CD4-positive, alpha-beta T cell treated with Interleukin-1 beta for 1 hour (primary cell): Measurements from ENCODE around the gene MAEA.

Experiments used
- DNase-seq, 2 donors: peaks; one replicate each; pipeline ENCODE4 v3.0.0-alpha.2; 2020 to 2022

MAEA gene

DNA sequence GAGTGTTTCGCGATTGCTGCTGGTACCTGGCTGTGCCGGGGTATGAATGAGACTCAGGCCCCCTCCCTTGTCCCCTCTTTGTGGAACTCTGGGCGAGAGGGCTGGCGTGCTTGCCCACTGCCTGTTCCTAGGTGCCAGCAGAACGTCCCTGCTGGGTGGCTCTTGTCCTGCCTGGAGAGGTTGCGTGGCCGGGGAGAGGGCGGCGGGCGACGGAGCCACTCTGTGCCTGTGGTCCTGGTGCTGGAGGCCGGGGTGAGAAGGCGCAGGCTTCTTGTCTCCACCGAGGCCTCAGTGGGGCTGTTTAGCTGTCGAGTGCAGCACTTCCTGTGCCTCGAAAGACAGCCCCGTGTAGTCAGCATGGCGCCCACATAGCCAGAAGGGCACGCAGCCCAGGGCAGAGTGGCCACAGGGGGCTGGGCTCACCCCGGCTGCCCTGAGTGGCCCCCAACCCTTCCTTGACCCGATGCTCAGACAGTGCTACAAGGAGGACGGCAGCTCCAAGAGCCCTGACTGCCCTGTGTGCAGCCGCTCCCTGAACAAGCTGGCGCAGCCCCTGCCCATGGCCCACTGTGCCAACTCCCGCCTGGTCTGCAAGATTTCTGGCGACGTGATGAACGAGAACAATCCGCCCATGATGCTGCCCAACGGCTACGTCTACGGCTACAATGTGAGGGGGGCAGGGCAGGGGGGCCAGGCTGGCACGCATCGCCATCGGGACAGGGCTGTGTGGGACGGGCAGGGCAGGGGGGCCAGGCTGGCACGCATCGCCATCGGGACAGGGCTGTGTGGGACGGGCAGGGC lies 48.5 kb downstream of the MAEA start:
- no peak for DNase-seq

DNA sequence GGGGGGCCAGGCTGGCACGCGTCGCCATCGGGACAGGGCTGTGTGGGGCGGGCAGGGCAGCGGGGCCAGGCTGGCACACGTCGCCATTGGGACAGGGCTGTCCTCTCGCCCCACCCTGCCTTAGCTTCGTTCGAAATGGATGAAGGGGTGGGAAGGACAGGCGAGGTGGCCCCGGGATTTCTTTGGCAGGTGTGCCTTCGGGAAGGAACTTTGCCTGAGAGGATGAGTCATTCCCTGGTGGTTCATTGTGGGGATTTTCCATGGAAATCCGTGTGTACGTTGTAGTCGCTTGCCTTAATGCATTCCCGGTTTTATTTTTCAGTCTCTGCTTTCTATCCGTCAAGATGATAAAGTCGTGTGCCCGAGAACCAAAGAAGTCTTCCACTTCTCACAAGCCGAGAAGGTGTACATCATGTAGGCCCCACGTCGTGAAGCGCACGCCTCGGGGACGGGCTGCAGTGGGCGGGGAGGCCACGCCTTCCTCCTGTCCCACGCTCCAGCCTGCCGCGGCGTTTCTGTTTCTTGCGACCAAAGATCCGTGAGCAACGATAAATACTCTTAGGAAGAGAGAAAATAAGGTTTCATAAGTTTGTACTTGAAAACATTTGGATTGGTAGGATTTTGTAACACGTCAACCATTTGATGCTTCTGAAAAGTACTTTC lies 49.2 kb downstream of the MAEA start:
- no peak for DNase-seq

DNA sequence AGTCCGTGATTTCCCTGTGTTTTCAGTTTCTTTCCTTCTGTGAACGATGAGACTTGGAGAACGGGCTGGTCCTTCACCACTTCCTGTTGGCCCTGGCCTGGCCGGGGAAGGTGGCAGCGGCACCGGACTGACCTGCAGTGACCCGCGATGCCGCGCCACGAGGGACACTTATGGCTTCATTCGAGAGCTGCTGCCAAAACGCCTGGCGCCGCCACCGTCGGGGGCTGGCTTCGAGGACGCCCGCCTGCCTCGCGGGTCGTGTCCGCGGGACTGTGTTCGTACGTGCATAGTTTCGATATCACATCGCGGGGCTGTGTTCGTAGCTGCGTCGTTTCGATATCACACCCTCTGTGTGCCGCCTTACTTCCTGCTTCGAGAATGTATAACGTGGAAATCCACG lies 49.8 kb downstream of the MAEA start:
- no peak for DNase-seq

DNA sequence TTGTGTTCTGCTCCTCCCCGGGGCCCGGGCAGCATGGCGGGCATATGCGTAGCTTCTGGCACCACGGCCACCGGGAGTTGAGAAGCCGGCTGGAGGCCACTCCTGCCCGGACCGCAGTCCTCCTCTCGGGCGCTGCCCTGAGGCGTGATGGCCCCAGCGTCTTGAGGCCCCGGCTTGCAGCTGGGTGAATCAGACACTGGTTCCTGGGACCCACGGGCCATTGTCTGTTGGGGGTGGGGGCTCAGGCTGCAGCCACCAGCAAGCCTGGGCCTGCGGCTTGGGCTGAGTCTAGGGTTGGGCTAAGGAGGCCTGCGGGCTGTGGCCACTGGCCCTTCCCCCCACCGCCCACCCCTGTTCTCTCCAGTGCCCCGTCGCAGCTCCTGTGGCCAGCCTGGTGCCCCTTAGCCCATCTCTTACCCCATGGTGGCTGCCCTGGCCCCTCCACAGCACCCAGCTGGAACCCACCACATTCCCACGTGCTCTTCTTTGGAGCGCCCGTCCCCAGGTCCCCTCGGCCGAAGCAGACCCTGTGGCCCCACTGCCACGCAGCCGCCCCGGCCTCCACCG lies 50.6 kb downstream of the MAEA start:
- DNase-seq: no peak

DNA sequence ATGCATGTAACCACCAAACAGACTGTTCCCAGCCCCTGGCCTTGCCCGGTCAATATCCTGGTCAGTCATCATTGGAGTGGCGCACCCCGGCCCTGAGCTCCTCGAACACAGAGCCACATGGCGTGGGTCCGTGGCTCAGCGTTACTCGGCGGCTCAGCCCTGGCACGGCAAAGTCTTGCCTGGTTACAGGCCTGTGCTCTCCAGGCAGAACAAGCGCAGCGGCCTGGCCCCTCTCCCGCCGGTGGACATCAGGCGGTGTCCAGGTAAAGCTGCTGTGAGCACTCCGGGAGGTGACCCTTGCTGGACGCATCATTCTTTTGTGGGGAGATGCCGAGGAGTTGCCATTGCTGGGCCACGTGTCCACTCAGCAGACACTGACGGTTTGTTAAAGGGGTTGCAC lies 51.2 kb downstream of the MAEA start:
- DNase-seq: no peak

DNA sequence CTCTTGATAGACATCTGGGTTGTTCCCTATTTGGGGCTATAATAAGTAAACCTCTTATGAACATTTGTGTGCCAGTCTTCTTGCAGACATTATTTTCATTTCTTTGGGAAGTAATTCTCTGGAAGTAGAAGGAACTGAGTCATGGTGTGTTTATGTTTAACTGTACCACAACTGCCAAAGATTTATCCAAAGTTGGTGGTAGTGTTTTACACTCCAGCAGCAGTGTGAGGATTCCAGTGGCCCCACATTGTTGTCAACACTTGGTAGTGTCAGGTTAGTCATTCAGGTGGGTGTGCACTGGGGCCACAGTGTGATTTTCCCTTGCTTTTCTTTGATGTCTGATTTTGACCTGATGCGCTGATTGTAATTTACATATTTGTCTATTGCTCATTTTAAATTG lies 52.3 kb downstream of the MAEA start:
- DNase-seq: no peak

DNA sequence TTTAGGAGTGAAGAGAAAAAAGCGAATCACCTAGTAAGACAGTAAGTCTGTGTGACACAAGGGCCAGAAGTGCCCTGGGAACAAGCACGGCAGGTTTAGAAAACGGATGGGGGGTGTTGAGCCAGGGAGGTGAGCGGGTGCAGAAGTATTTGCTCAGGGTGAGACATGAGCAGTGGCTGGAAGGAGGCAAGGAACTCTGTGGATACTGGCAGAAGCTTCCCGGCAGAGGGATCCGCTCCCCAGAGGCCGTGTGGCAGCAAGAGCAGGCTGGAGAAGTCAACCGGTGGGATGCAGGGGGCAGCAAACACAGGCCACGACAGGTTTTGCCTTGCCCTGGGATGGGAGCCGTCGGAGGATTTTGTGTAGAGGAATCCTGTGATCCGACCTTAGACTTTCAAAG lies 55.0 kb downstream of the MAEA start:
- no peak for DNase-seq

DNA sequence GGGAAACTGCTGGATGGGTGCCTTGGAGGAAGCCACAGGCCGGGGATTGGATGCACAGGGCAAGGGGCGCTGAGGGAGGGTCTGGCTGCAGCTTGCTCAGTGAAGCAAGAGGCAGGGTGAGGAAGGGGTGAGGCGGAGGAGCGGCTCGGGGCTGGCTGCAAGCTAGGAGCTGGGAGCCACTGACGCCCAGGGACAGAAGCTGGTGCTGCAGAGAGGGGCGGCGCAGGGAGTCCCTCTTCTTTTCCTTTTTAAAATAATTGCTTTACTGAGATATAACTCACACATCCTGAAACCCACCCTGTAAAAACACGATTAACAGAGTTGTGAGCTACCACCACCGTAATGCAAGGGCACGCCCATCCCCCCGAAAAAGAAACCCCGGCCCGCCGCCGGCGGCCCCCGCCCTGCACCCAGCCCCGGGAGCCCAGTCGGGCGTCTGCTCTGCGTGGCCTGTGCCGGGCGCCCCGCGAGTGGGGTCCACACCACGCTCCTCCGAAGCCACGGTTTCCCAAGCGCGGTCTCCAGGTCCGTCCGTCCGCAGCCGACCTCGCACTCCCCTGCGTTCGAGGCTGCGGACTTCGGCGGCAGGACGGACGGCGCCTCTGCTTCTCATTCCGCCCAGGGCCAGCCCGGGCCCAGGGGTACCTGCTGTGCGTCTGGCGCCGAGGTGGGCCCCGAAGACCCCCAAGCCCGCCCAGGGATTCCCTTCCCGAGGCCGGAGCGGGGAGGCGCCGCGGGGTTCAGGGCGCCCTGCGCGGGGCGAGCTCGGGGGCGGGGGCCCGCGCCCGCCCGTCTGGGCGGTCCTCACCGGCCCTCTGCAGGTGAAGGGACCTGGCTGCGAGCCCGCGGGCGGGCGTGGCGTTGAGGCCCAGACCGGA lies 56.5 kb downstream of the MAEA start:
- peak; percentile 58 to 66 for DNase-seq

DNA sequence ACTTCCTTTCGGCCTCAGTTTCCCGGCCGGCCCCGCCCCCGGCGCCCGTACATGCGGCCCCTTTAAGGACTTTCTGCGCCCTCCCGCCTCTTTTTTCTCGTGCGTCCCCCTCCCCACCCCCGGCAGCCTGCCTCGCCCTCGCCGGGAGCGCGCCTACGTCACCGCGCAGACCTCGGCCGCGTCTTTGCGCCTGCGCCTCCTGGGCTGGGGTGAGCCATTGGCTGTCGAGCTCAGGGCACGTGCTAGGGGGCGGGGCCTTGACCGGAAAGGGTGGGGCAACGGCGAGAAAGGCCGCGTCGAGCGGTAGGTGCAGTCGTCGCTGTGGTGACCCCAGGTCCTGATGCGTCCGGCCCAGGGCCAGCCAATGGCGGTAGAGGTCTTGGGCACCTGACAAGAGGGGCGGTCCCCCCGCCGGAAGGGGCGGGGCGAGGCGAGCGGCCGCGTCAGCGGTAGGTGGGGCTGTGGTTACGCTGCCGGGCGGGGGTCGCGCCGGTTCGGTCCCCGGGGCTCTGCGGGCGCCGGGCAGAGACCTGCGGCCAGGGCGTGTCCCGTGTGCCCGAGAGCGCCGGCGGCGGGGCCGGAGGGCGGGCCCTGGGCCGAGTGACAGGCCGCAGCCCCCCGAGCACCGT lies 57.2 kb downstream of the MAEA start, which contains the start of gene UVSSA:
Gene UVSSA (plus strand): TSS at position 428 of the 629 bp plus-strand sequence. CDS start 884 bp downstream, outside the sequence.
- DNase-seq: peak; percentile 100

DNA sequence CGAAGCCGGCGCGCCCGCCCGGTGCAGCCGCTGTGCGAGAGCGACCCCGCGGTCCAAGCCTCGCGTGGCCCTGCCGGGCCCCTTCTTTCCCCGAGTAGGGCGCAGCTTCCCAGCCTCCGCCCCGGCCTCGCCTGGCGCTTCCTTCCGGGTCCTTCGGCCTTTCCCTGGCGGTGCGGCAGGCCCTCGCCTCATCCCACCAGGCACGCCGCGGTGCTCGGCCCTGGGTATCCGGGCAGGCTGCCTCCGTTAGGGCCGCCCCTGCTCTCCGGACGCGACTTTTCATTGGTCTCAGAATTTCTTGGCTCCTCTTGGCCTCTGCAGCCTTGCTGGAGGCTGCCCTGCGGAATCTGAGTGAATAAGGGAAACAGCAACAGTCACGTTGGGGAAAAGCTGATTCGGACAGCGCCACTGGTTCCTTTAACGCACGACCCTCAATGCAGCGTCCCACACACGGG lies 57.7 kb downstream of the MAEA start:
- peak; percentile 55 to 59 for DNase-seq

DNA sequence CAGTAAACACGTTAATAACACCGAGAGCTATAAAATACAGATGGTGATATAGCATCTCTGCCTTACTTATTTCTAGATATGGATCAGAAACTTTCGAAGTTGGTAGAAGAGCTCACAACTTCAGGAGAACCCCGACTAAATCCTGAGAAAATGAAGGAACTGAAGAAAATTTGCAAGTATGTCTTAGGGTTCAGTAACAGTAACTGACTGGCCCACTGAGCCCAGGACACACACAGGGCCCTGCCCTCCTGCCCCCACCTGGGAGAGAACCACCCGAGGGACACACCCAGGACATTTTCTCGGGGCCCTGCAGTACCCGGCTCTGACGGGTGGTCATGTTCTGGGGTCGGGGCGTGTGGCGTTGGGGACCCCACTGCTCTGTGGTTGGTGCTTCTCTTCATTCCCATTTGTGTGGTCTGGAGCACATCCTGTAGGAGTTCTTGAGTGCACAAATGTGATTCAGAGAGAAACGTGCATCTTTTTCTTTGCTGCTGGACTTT lies 58.4 kb downstream of the MAEA start:
- DNase-seq: no peak

DNA sequence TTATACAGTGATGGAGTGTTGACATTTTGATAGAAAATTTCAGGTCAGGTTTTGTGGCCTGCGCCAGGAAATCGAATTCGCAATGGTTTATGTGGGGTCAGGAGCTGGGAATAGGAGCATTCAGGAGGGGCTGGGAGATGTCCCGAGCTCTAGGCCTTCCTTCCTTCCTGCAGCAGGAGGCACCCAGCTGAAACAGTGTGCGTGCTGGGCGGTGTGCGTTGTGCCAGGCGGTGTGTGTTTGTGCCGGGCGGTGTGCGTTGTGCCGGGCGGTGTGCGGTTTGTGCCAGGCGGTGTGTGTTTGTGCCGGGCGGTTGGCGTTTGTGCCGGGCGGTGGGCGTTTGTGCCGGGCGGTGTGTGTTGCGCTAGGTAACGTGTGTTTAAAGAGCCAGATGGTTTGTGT lies 59.1 kb downstream of the MAEA start:
- no peak for DNase-seq

DNA sequence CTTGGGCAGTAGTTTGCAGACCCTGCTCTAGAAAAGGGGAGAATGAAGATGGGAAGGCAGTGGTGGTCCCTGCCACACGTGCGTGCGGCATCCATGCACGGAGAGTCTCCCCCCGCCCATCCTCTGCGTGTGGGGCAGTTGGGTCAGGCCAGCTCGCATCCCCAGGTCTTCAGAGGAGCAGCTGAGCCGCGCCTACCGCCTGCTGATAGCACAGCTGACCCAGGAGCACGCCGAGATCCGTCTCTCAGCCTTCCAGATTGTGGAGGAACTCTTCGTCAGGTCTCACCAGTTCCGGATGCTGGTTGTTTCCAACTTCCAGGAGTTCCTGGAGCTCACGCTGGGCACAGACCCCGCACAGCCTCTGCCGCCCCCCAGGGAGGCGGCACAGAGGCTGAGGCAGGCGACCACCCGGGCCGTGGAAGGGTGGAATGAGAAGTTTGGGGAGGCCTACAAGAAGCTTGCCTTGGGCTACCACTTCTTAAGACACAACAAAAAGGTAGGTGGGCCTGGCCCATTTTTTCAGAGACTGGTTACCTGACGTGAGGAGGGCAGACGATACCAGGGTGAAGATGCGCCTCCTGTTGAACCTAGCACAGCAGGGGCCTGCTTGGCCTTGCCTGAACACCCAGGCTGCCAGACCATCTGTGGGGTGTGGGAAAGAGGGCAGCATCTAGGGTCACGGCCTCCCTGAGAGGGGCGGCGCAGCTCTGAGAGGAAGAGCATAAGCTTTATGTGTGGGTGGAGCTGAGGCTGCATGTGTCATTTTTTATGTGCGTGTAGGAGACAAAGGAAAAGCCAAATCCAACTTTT lies 59.9 kb downstream of the MAEA start:
- DNase-seq: no peak

DNA sequence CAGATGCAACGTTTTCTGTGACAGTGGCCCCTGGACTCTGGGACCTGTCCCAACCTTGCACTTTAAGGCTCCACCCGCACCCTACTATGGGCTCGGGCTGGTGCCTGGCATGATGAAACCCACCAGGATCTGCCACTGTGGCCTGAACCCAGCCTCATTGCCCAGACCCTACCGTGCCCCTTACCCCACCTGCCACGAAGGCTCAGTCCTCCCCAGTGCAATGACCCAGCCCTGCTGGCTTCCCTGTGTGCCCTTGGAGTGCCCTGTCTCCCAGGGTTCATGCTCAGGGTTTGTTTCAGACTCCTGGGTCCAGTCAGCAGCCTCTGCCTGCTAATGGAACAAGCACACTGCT lies 60.5 kb downstream of the MAEA start:
- DNase-seq: no peak

DNA sequence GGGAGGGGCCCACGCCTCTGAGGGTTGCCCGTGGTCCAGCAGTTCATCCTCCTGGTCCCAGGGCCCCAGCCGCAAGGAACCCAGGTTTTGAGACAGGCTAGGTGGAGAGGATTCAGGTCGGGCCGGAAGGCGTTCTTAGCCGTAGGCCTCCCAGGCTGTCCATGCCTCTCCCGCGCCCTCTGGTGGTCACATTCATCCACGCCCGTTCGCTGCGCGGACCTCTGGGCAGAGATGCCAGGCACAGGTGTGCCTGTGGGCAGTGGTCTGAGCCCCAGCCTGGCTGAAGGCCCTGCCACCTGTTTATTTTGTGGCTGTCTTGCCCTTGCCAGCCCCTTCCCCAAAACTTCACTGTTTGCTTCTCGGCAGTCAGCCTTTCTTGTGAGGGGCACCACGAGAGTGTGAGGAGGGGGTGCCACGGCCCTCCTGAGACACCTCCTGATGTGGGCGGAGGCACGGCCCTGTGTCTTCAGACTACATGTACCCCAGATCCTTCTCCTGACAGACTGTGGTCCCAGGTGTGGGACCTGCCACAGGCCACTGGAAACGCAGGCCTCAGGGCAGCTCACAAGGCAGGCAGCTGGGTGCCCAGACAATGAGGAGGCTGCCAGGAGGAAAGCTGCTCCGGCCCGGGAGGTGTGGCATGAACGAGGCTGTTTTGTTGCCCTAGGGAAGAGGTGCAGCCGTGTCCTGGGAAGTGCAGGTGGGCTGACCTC lies 62.3 kb downstream of the MAEA start:
- peak; percentile 82 to 88 for DNase-seq

DNA sequence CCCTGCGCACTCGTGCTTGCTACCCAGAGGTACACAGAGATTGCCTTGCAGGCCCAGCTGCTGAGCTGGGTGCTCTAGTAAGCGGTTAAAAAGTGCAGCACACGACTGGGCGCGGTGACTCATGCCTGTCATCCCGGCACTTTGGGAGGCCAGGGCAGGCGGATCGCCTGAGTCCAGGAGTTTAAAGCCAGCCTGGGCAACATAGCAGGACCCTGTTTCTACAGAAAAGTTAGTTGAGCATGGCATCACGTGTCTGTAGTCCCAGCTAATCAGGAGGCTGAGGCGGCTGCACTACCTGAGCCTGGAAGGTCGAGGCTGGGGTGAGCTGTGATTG lies 62.8 kb downstream of the MAEA start:
- DNase-seq: no peak

DNA sequence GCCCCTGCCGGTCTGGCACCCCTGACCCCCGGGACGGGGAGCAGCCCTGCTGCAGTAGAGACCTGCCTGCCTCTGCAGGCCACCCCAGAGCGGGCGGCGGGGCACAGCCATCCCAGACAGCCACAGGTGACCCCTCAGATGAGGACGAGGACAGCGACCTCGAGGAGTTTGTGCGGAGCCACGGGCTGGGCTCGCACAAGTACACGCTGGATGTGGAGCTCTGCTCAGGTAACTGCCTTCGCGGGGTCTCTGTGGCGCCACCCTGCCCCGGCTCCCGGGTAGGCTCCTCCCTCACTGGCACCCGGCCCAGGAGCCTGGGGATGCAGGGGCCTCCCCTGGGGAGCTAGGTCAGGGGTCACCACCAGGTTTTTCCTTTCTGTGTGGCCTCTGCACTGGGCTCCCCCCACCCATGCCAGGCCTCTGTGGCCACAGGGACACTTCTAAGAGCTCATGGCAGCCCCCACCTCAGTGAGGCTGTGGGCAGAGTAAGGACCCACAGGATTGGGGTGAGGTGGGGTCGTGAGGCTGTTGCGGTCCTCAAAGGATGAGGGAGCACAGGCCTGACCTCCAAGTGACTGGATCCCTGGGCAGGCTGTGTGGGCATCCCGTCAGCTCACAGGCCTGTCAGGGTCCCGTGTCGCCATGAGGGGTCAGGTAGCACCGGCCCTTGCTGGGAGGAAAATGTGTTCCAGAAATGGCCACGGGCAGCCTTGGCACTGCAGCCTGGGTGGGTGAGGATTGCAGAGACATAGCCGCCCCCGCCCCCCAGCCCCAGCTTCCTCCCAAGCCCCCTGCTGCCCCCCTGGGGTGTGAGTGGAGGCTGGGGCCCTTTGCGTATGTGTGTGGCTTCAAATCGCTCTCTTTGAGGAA lies 63.7 kb downstream of the MAEA start:
- no peak for DNase-seq

DNA sequence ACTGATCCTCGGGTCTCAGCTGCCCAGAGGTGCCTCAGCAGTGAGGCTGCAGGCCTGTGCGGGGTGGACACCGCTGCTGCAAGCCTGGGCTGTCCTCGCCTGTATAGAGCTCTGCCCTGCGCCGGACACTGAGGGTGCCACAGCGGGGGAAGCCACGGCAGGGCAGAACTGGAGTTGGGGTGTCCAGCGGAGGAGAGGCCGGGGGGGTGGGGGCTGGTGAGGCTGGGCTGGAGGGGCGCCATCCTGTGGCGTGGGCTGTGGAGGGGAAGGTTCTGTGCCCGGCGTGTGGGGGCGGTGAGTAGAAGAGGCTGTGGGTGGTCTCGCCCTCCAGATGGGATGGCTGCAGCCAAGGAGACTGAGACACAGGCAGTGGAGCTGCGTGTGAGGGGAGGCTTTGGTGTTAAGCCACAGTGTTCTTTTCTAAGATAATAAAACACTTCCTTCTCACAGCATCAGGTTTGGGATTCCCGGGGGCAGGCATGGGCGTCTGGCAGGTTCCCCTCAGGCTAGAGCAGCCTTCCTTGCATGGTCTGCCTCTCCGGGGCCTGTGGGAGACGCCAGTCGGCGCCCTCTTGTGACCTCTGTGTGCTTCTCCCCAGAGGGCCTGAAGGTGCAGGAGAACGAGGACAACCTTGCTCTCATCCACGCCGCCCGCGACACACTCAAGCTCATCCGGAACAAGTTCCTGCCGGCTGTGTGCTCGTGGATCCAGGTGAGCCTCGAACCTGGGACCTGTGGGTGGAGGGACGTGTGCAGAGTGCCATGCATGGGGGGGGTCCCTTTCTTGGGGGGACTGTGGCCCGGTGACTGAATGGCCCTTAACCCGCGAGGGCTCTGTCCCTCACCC lies 64.7 kb downstream of the MAEA start:
- no peak for DNase-seq

DNA sequence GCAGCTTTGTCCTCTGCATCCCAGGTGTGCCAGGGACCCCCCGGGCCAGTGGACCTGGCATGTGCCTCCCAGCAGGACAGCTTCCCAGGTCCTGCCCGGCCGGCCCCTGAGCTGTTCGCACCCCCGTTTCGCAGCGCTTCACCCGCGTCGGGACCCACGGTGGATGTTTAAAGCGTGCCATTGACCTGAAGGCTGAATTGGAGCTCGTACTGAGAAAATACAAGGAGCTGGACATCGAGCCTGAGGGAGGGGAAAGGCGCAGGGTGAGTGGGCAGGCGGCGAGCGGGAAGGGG lies 65.2 kb downstream of the MAEA start:
- DNase-seq: no peak
